B cell (primary cell): Measurements from ENCODE around the gene GNAI2. TPM values are rescaled to one million over a fixed set of nuclear protein-coding genes. Genes with fewer than 3 reads are reported as not detected.

Experiments
- ATAC-seq: fragments of 200-7000 bp; cut with Tn5 transposase; one replicate; pipeline ENCODE4 v1.10.0; 2021; ENCODE audit warnings: low read depth, mild to moderate bottlenecking, moderate number of reproducible peaks, moderate library complexity
- CTCF ChIA-PET: fragments of 350-600 bp; sonication (Branson Sonifier 250); formaldehyde crosslinking; loops from one replicate; lab custom pipeline; 2021; ENCODE audit warnings: antibody characterized with exemption, inconsistent platforms; lab: Charles Lee
- POLR2A ChIA-PET: fragments of 350-600 bp; sonication (Branson Sonifier 250); formaldehyde crosslinking; loops from one replicate; lab custom pipeline; 2021; ENCODE audit warnings: antibody characterized with exemption; lab: Charles Lee
- DNase-seq: peaks from one replicate; pipeline ENCODE4 v3.0.0; 2013
- H2AFZ ChIP-seq: 2 replicates; pipeline ENCODE4 v1.6.1; 2012; ENCODE audit warnings: mild to moderate bottlenecking, low read depth, low read length; ENCODE audit not compliant: insufficient read depth, poor library complexity, severe bottlenecking
- H3K27ac ChIP-seq, 2 donors: 1 replicate in 1 of 2; 2 replicates in 1 of 2; pipeline ENCODE4 v1.5.1; 2012 to 2013; ENCODE audit warnings: low read length in 2 of 2, mild to moderate bottlenecking in 2 of 2, moderate library complexity in 1 of 2
- H3K27me3 ChIP-seq, 4 experiments: fragments of 200-600 bp in 1 of 4; sonication (generic) in 1 of 4; replicated peaks in 1 of 4; 1 replicate in 2 of 4; 2 replicates in 2 of 4; pipeline versions ENCODE4 v1.6.1 to v1.7.0; 2013 to 2016; ENCODE audit warnings: low read length in 3 of 4, mild to moderate bottlenecking in 2 of 4, mixed read lengths in 1 of 4, moderate library complexity in 1 of 4; ENCODE audit not compliant: insufficient read depth in 4 of 4, control insufficient read depth in 3 of 4; ENCODE audit errors: control extremely low read depth in 1 of 4
- H3K36me3 ChIP-seq, 2 experiments: replicated peaks in 1 of 2; 1 replicate in 1 of 2; 2 replicates in 1 of 2; pipeline versions ENCODE4 v1.6.1 to v1.7.1; 2013; ENCODE audit warnings: low read length in 1 of 2; ENCODE audit not compliant: insufficient read depth in 2 of 2, control insufficient read depth in 1 of 2; ENCODE audit errors: control extremely low read depth in 1 of 2, extremely low read depth in 1 of 2
- H3K4me1 ChIP-seq, 2 donors: fragments of 200-600 bp in 1 of 2; sonication (generic) in 1 of 2; 1 replicate in 1 of 2; 2 replicates in 1 of 2; pipeline versions ENCODE4 v1.5.1 to v1.6.1; 2013 to 2017; ENCODE audit warnings: low read length in 2 of 2; ENCODE audit not compliant: control insufficient read depth in 2 of 2, insufficient read depth in 2 of 2
- H3K4me2 ChIP-seq: replicated peaks from 2 replicates; pipeline ENCODE3; 2012; ENCODE audit warnings: mild to moderate bottlenecking, low read depth, low read length; ENCODE audit not compliant: poor library complexity, severe bottlenecking
- H3K4me3 ChIP-seq, 5 experiments: fragments of 200-600 bp in 1 of 5; sonication (generic) in 1 of 5; 1 replicate in 3 of 5; 2 replicates in 2 of 5; pipeline versions ENCODE4 v1.5.1 to v1.7.0; 2011 to 2016; ENCODE audit warnings: low read length in 4 of 5, mild to moderate bottlenecking in 4 of 5, low read depth in 2 of 5, control low read depth in 1 of 5, moderate library complexity in 1 of 5; ENCODE audit not compliant: insufficient read depth in 1 of 5; ENCODE audit errors: control extremely low read depth in 1 of 5, extremely low read depth in 1 of 5
- H3K79me2 ChIP-seq: fragments of 200-600 bp; sonication (generic); one replicate; pipeline ENCODE4 v1.6.0; 2016; ENCODE audit warnings: low read length; ENCODE audit not compliant: control insufficient read depth, insufficient read depth
- H3K9ac ChIP-seq: fragments of 200-600 bp; sonication (generic); 2 replicates; pipeline ENCODE4 v1.6.1; 2017; ENCODE audit warnings: mild to moderate bottlenecking, low read length, moderate library complexity
- H3K9me3 ChIP-seq, 3 donors: one replicate each; pipeline versions ENCODE4 v1.6.1 to v1.7.1; 2013; ENCODE audit warnings: low read length in 2 of 3; ENCODE audit not compliant: control insufficient read depth in 2 of 3, insufficient read depth in 1 of 3; ENCODE audit errors: control extremely low read depth in 1 of 3
- H4K20me1 ChIP-seq: 2 replicates; pipeline ENCODE4 v1.6.0; 2012; ENCODE audit warnings: mild to moderate bottlenecking, low read length; ENCODE audit not compliant: insufficient read depth, control insufficient read depth, poor library complexity, severe bottlenecking
- H3K27ac Mint-ChIP-seq: one replicate; pipeline ENCODE4 v1.8.0; 2021; ENCODE audit warnings: mixed read lengths
- H3K27me3 Mint-ChIP-seq: one replicate; pipeline ENCODE4 v1.8.0; 2021; ENCODE audit warnings: mixed read lengths
- H3K4me1 Mint-ChIP-seq: one replicate; pipeline ENCODE4 v1.8.0; 2021; ENCODE audit warnings: mixed read lengths
- H3K4me3 Mint-ChIP-seq: one replicate; pipeline ENCODE4 v1.8.0; 2021; ENCODE audit warnings: mixed read lengths
- H3K9me3 Mint-ChIP-seq: one replicate; pipeline ENCODE4 v1.8.0; 2022; ENCODE audit warnings: mixed read lengths; ENCODE audit not compliant: insufficient read depth
- EZH2 ChIP-seq: IDR thresholded peaks from 2 replicates; pipeline ENCODE4 v1.6.1; 2012; ENCODE audit warnings: borderline replicate concordance, low read depth, mild to moderate bottlenecking, moderate library complexity, low read length; ENCODE audit not compliant: insufficient read depth, poor library complexity, severe bottlenecking
- WGBS: methylation state at CpG from one replicate; pipeline ENCODE4 v1.1.5; 2013; ENCODE audit warnings: missing lambda C conversion rate; ENCODE audit not compliant: insufficient coverage; 5-methylcytosine and 5-hydroxymethylcytosine counted together
- intact Hi-C: fragments of 100-400 bp; cut with micrococcal nuclease; formaldehyde crosslinking; loops from one replicate; pipeline ENCODE4 v1.10.0; 2022
- polyA plus RNA-seq: library from polyadenylated mRNA; depleted of rRNA; stranded (reverse); fragments of >200 nt; gene quantifications from 2 replicates; pipeline ENCODE4 v1.2.3, GENCODE V29; 2012
- total RNA-seq, 2 donors: library from RNA; stranded (reverse); fragments of 120-200 nt in 1 of 2; gene quantifications; 1 replicate in 1 of 2; 2 replicates in 1 of 2; pipeline versions ENCODE4 v1.2.3 to v1.2.4, GENCODE V29; 2013 to 2022
- TF ChIP-seq, protein P1 (sequence below): fragments of 200-600 bp; IDR thresholded peaks from one replicate; pipeline ENCODE4 v1.8.0; 2022; ENCODE audit warnings: antibody characterized with exemption, mild to moderate bottlenecking

GNAI2 gene
- total and polyA plus RNA-seq, 2 donors (not counting 1 experiment from before 2014, with no cell fraction given): 302 to 491 TPM

DNA sequence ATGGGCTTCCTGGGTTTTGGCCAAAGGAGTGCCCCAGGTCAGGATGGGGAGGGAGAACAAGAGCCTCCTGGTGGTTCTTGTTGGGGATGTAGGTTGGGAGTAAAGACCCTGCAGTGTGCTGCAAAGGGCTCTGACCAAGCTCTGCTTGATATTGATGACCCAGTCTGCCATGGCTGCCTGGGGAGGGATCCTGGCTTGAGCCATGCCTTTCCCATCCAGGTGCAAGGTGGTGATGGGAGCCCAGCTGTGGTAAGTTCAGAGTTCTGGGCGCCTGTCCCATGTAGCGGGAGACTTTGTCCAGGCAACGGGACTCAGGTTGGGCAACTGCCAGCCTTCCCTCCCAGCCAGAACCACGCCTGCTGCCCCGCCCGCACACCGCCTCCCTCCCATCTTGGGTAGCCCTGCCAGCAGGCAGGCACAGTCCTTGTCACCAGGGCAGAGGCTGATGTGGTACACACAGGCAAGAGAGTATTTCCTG is 2.6 kb downstream of the GNAI2 start:
- H3K4me2 ChIP-seq: peak overlapping the region; percentile 97
- no peaks in the 10 kb centered on the region for H3K27me3 Mint-ChIP-seq
- peak overlapping the region; percentile 36 to 91 for H3K27ac ChIP-seq
- no peak for TF ChIP-seq EZH2
- TF ChIP-seq, protein P1, sequence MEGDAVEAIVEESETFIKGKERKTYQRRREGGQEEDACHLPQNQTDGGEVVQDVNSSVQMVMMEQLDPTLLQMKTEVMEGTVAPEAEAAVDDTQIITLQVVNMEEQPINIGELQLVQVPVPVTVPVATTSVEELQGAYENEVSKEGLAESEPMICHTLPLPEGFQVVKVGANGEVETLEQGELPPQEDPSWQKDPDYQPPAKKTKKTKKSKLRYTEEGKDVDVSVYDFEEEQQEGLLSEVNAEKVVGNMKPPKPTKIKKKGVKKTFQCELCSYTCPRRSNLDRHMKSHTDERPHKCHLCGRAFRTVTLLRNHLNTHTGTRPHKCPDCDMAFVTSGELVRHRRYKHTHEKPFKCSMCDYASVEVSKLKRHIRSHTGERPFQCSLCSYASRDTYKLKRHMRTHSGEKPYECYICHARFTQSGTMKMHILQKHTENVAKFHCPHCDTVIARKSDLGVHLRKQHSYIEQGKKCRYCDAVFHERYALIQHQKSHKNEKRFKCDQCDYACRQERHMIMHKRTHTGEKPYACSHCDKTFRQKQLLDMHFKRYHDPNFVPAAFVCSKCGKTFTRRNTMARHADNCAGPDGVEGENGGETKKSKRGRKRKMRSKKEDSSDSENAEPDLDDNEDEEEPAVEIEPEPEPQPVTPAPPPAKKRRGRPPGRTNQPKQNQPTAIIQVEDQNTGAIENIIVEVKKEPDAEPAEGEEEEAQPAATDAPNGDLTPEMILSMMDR: no peak
- H3K4me3 ChIP-seq: peak overlapping the region; percentile 70 to 100 (median 95)
- intact Hi-C loops: loop anchor here (1.0 to 10.0 kb wide), 6 partner anchors 8 to 1521 kb away; partner anchors contain the start of genes APEH, HYAL2, IP6K2 and USP4
- ATAC-seq: no peak
- peaks cover 64% of the 10 kb centered on the region for H3K4me1 Mint-ChIP-seq
- H2AFZ ChIP-seq: no peak overlapping the region
- H3K79me2 ChIP-seq: peaks cover 93% of the 10 kb centered on the region
- H3K27ac Mint-ChIP-seq: peak overlapping the region; percentile 97
- peaks cover 63 to 69% of the 10 kb centered on the region in 2 donors for H3K4me1 ChIP-seq
- 76% methylated on average over 7 of the region's 7 CpGs for WGBS
- ChIA-PET POLR2A (interaction anchor here (2.1 kb wide), 1 partner anchor 10 kb away, joined by 13 read pairs; no protein-coding TSS in a partner anchor), CTCF (interaction anchor here (1.0 to 27.3 kb wide), 3 partner anchors 5 to 44 kb away, joined by 3 to 596 read pairs (median 596); partner anchors contain the start of gene GNAI2)
- H3K9me3 Mint-ChIP-seq: no peaks in the 10 kb centered on the region
- H3K9me3 ChIP-seq: no peaks in the 10 kb centered on the region
- DNase-seq: no peak
- no peaks in the 10 kb centered on the region for H3K27me3 ChIP-seq
- H3K9ac ChIP-seq: peak overlapping the region; percentile 78
- peak overlapping the region; percentile 97 for H3K4me3 Mint-ChIP-seq
- peaks cover 70% of the 10 kb centered on the region for H4K20me1 ChIP-seq
- peaks cover 0 to 28% of the 10 kb centered on the region in 2 experiments for H3K36me3 ChIP-seq

DNA sequence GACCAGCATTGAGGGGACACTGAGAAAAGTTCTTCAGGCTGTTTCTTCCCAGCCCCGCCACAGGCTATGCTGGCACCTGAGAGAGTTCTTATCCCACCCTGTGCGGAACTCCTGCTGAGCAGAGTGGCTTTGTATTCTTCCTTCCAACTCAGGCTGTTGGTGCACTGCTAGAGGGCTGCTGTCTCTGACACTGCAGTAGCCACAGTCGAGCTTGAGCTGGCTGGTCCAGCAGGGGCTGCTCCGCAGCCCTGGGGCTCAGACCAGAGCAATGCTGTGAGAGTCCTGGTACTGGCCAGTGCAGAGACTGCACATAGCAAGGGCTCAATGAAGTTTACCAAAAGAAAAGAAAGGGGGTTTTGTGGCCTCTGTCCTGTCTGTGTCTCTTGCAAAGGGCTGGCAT is 3.6 kb downstream of the GNAI2 start:
- ChIA-PET CTCF (interaction anchor here (22.2 to 27.3 kb wide), 2 partner anchors 6 to 9 kb away, joined by 596 read pairs; partner anchors contain the start of gene GNAI2), POLR2A (interaction anchor here (1.2 kb wide), 1 partner anchor 9 kb away, joined by 3 read pairs; no protein-coding TSS in a partner anchor)
- Histone ChIP-seq H2AFZ (no peak overlapping the region), H4K20me1 (peaks cover 78% of the 10 kb centered on the region), H3K79me2 (peaks cover 93% of the 10 kb centered on the region), H3K9me3 (no peaks in the 10 kb centered on the region), H3K36me3 (peaks cover 0 to 36% of the 10 kb centered on the region in 2 experiments), H3K4me2 (peak overlapping the region; percentile 97), H3K9ac (no peak overlapping the region), H3K27ac (peak overlapping the region; percentile 81 to 91), H3K4me1 (peaks cover 66 to 75% of the 10 kb centered on the region in 2 donors), H3K4me3 (no peak overlapping the region), H3K27me3 (no peaks in the 10 kb centered on the region)
- H3K4me1 Mint-ChIP-seq: peaks cover 71% of the 10 kb centered on the region
- H3K27ac Mint-ChIP-seq: peak overlapping the region; percentile 97
- no peaks in the 10 kb centered on the region for H3K27me3 Mint-ChIP-seq
- ATAC-seq (no peak), DNase-seq (no peak)
- H3K9me3 Mint-ChIP-seq: no peaks in the 10 kb centered on the region
- TF ChIP-seq EZH2: no peak
- TF ChIP-seq, protein P1: no peak
- intact Hi-C loops: loop anchor here (5.0 to 10.0 kb wide), 5 partner anchors 83 to 1522 kb away; partner anchors contain the start of genes APEH, HYAL2, IP6K2 and USP4
- peak overlapping the region; percentile 97 for H3K4me3 Mint-ChIP-seq
- WGBS: 86% methylated on average over 4 of the region's 4 CpGs
